Mammary epithelial cell (primary cell): ENCODE data around the gene UBE2D2.

ENCODE experiments used
- EZH2 ChIP-seq: IDR thresholded peaks from 2 replicates; pipeline ENCODE4 v1.6.1; 2012; ENCODE audit warnings: low read length, inconsistent platforms, borderline replicate concordance
- TF ChIP-seq, protein P1 (sequence below), 2 donors: IDR thresholded peaks in 1 of 2; conservative IDR thresholded peaks in 1 of 2; 2 replicates each; pipeline ENCODE4 v1.5.1; 2011 to 2012; ENCODE audit warnings: inconsistent platforms in 2 of 2, low read length in 2 of 2, mild to moderate bottlenecking in 2 of 2, control low read depth in 1 of 2, low read depth in 1 of 2; ENCODE audit not compliant: insufficient read depth in 1 of 2; ENCODE audit errors: extremely low read depth in 1 of 2

DNA sequence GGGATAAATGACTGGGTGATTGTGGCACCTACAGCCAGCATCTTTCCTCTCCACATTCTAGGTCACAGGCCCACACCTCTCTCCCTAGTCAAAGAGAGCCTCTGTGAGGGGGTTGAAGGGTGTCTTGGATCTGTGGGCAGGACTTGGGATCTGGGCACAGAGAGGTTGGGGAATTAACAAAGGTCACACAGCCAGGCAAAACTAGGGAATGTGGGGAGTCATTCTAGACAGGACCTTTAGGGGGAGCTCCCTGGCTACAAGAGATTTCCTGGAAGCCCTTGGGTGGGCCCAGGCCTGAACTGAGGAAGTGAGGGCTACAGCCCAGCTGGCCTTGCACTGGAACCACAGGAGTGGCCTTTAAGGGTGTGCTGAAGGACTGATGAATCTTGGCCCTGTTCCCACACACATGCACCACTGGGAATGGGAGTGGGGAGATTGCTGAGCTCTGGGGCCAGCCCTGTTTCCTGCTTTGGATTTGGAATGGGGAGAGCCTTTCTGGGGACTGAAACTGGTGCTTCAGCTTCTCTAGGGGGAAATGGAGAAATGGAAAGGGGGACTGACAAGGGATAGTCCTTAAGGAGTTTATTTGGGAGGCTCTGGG is 74.6 kb downstream of the UBE2D2 start:
- TF ChIP-seq, protein P1, sequence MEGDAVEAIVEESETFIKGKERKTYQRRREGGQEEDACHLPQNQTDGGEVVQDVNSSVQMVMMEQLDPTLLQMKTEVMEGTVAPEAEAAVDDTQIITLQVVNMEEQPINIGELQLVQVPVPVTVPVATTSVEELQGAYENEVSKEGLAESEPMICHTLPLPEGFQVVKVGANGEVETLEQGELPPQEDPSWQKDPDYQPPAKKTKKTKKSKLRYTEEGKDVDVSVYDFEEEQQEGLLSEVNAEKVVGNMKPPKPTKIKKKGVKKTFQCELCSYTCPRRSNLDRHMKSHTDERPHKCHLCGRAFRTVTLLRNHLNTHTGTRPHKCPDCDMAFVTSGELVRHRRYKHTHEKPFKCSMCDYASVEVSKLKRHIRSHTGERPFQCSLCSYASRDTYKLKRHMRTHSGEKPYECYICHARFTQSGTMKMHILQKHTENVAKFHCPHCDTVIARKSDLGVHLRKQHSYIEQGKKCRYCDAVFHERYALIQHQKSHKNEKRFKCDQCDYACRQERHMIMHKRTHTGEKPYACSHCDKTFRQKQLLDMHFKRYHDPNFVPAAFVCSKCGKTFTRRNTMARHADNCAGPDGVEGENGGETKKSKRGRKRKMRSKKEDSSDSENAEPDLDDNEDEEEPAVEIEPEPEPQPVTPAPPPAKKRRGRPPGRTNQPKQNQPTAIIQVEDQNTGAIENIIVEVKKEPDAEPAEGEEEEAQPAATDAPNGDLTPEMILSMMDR (conservative IDR thresholded peaks at IDR 0.05 in 1 of 2, IDR thresholded peaks at IDR 0.05 in 1 of 2; ENCODE audit: extremely low read depth in 1 of 2, insufficient read depth in 1 of 2, low read depth in 1 of 2, low read length in 2 of 2): peak; percentile 36 to 59
- TF ChIP-seq EZH2: no peak
